GM18868 (cell line): ENCODE measurements around the gene ERGIC1.
"Not testable (repeated sequence)": the region's sequence is repeated elsewhere in the genome, so short reads cannot be mapped to it uniquely, and the experiment has no call there.

Experiments
- ATAC-seq: cut with Tn5 transposase; IDR thresholded peaks from one replicate; pipeline ENCODE4 v1.9.1; 2021; ENCODE audit warnings: mild to moderate bottlenecking, moderate library complexity; ENCODE audit not compliant: unreplicated experiment

ERGIC1 gene

DNA sequence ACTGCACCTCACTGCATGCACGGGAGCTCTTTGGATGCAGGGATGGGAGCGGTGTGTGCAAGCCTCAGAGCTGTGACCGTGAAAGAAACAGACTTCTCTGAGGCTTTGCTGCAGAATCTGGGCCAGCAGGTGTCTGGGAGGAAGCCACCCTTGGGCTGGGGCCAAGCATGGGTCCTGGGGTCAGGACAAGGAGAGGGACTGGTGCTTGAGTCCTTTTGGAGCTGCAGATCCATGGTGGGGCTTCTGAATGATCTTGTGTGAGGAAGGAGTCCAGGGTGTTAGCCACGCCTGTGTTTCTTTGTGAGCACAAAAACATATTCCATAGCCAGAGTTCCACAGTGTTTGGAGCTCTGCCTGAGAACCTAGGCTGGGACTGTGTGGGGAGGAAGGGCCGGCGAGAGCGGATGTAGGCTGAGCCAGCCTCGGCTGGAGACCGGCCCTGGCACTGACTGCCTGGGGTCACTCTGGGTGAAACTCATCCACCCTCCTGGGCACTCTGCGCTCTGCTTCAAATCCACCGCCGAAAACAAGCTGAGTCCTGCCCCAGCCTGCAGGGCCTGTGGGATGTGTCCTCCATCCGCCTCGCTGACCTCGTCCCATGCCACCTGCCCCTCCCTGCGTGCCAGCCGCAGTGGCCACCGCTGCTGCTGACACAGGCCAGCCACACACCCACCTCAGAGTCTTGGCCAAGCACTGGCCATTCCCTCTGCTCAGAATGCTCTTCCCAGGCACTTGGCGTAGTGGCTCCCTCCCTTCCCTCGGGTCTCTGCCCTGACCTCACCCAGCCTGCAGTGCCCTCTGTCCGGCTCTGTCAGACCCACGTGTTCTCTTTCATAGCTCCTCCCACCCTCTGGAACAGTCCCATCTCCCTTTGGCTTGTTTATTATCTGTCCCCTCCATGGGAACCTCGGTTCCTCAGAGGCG lies 26.7 kb downstream of the ERGIC1 start:
- ATAC-seq, result no peak

DNA sequence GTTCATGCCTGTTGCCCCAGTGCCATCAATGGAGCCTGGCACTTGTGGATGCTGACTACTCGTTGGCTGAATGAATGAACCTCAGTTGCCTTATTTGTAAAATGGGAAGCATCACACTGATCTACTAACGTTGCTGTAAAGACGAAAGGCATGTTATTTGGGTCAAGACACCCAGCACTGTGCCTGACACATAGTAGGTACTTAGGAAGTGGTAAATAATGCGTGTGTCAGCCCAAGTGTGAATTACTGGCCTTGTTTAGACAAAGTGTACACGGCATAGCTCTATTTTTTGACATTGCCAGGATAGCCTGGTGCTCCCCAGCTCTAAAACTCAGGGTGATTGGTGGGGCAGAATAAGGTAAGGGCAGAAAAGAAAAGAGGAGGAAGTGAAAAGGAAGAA lies 27.4 kb downstream of the ERGIC1 start:
- no peak for ATAC-seq

DNA sequence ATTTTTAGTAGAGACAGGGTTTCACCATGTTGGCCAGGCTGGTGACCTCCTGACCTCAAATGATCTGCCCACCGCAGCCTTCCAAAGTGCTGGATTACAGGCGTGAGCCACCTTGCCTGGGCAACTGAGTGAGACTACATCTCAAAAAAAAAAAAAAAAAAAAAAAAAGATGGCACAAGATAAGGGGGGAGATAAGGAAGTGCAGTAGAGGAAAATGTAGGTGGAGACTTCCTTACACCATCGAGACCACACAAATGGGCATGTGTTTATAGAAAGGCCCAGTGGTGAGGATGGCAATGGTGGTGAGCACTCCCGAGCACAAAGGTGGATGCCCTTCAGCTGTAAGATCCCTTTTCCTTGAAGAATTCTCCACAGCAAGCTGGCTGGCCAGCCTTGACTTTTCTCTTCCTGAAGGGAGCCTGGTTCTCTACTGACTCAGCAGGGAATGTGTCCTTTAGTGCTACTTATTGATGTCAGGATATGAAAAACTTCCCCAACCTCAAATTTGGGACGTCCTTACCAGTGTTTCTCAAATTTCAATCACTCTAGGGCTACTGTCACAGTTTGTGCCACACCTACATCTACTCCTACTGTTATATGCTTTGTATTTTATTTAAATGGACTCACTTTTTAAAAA lies 28.2 kb downstream of the ERGIC1 start:
- no peak for ATAC-seq

DNA sequence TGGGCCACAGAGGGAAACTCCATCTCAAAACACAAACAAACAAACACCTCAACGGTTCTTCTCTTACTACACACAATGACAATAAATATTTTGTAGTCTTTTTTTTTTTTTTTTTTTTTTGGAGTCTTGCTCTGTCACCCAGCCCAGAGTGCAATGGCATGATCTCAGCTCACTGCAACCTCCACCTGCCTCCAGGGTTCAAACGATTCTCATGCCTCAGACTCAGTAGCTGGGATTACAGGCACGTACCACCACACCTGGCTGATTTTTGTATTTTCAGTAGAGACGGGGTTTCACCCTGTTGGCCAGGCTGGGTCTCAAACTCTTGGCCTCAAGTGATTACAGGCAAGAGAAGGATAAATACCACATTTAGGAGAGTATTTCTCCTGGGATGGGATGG lies 30.1 kb downstream of the ERGIC1 start:
- ATAC-seq, result not testable (repeated sequence)

DNA sequence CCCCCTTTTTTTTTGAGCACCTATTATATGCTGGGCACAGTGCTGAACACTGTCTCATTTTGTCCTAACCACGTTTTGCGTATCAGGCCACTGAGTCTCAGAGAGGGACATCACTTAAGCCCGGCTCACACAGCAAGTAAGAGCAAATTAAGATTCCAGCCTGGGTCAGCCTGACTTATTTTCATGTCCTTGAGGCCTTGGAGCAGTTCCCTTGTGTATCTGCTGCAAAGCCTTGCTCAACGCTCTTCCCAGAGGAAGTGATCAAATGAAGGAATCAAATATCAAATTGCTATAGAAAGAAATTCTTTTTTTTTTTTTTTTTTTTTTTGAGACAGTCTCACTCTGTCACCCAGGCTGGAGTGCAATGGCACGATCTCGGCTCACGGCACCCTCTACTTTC lies 30.7 kb downstream of the ERGIC1 start:
- no peak for ATAC-seq

DNA sequence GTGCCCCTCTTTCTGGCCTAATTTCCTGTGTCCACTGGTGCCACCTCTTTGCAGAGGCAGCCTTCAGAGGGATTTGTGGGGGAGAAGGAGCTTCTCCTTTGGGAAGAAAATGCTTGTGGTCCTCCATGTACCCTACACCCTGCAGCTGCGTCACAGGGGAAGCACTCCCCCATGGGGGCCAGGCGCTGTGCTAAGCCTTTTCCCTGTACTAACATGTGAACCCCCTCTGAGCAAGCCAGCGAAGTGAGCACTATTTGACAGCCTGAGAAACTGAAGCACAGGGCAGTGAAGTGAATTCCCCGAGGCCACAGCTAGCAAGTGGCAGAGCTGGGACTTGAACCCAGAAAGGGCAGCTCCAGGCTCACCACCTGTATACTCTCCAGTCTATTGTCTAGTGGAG lies 32.3 kb downstream of the ERGIC1 start:
- no peak for ATAC-seq

DNA sequence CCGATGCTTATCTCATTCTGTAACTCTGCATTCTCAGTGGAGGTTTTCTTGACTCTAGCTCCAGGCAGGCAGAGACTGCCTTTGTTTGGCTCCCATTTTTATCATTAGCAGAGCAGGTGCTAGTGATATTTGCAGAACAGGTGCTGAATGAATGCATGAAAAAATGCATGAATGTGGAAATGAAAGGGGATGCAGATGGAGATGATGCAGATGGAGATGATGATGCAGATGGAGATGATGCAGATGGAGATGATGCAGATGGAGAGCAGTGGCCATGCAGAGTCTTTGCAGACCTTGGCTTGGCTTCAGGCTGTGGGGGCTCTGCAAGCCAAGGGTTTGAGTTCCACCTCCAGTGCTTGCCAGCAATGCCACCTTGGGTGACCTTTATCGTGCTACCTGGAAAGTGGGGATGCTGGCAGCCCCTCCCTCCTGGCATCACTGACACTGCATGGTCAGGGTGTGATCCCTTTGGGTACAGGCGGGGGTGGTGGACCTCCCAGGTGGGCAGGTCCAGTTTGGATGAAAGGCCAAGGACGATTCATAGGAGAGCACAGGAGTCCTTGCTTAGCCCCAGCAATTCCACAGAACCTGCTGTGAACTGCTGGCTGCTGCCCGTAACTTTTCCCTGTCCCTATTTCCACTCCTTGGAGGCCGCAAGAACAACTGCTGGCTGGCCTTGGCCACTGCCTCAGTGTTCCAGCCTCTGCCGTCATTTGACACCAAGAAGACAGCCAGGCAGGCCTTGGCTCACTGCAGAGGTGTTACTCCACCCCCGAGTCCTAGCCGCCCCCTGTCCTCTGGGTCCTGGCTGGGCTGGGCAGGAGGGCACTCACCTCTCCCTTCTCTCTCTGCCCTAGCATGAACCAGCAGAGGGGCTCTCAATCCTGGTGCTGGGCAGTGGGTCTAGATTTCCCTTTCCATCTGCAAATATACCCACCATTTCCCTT lies 33.0 kb downstream of the ERGIC1 start:
- no peak for ATAC-seq

DNA sequence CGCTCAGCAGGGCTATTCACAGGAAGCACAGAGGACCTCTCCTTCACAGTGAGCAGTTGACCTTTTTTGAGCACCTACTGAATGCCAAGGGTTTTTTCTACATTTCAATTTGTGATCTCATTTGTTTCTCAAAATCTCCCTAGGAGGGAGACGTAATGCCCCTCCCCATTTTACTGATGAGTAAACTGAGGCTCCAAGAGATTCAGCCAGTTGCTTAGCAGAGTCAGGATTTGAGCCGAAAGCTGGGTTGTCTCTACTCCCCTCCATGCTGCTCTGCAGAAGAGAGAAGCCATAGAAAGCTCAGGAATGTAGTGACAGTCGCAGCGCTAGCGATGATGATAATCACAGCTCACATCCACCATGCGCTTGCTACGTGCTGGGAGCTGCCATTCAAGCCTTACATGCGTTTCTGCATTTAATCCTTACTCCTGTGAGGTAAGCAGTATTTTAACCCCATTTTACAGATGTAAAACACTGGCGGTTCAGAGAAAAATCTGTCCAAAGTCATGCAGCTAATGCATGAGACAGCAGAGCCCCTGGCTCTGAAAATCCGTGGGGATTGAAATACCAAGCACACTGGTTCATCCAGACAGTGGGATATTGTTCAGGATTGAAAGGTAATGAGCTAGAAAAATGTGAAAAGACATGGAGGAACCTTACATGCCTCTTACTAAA lies 33.8 kb downstream of the ERGIC1 start:
- no peak for ATAC-seq

DNA sequence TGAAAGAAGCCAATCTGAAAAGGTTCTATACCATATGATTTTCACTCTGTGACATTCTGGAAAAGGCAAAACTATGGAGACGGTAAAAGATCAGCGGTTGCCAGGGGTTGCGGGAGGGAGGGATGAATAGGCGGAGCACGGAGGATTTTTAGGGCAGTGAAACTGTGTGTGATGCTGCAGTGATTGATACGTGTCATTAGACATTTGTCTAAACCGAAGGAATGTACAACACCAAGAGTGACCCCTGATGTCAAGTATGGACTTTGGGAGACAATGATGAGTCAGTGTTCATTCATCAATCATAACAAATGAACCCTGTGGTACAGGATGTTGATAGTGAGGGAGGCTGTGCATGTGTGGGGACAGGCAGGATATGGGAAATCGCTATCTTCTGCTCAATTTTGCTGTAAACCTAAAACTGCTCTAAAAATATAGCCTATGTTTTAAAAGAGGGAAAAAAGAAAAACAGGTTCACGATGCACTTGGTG lies 34.4 kb downstream of the ERGIC1 start:
- no peak for ATAC-seq

DNA sequence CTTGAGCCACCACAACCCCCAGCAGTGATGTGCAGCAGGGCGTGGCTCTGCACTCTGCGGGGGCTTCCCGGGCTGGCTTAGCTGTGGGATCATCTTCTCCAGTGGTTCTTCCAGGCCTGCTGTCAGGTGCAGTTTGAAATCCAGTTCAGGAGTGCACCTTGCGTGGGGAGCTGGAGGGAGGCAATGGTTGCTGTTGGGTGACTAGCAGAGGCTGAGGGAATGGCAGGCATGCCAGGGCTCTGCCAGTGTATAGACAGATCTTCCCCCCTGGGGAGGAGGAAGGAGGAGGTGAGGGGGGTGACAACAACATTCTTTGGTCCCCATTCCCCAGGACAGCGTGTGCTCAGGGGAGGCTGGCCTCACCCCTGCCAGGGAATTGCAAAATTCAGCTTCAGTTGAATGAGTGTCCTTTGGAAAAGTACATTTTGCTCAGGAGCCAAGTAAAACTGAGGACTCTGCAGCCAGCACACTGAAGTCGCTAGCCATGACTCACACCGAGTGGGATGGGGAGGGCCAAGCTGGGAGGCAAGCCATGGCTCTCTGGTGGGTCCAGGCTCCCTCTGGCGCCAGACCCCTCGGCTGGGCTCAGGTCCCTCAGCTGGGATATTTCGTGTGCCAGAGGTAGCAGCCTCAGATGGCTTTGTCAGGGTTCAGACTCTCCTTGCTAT lies 35.0 kb downstream of the ERGIC1 start:
- ATAC-seq, result no peak

DNA sequence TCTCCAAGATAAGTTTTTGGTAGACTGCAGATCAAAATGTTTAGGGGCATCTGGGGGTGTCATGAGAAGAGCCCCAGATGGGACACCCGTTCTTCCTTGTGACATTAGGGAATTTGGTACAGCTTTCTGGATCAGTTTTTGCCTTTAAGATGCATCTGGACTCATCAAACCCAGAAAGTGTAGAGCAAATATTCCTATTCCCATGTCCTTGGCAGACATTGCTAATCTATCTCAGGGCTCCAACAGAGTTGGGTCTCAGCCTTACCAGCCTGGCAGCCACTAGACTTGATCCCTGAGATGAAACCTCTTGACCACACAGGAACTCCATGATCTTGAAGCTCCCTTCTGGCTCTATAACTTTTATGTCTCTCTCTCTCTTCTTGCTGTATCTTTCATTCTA lies 35.6 kb downstream of the ERGIC1 start:
- no peak for ATAC-seq

DNA sequence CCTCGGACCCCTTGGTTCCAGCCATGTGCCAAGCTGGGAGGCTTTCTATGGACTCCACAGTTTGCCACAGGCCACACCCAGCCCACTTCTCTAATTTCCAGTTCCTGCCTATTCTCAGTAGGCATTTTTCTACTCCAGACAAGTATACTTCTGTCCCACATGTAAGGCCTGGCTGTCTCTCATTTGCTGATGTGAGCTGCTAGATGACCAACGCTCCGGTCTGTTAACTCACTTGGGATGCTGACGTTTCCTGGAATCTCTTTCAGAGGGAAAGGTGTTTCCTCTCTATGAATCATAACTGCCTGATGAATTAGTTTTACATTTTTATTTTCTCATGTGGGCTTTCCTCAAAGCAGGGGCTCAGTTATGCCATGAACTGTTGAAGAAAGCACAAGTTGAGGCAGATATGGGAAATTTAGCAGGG lies 36.3 kb downstream of the ERGIC1 start:
- ATAC-seq, result no peak

DNA sequence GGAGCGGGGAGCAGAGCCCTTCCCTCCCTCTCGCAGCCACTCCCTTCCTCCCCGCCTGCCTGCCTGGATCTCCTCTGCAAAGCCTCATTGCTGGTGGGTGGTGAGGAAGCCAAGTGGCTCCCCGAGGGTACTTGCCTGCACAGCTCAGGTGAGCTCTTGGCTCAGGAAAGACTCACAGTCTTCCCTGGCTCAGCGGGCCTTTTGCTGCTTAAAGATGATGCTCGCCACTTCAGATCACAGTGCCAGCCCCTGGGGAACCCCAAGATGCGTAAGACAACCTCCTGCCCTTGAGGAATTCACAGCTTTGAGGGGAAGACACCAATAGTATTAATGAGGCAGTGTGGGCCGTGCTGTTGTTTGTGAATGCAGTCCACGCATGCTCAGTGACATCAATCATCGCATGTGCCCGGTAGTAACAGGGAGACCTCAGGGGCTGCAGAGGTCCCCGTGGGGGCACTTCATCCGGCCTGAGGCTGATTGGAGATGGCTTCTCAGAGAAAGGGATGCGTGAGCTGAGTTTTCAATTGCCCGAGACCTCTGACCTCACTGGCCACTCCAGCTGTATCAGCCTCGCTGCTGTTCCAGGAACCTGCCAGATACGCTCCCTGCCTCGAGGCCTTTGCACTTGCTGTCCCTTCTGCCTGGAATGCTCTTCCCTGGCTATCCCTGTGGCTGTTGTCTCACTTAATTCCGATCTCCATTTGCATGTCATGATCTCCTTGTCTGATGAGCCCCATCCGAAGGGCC lies 36.8 kb downstream of the ERGIC1 start:
- no peak for ATAC-seq

DNA sequence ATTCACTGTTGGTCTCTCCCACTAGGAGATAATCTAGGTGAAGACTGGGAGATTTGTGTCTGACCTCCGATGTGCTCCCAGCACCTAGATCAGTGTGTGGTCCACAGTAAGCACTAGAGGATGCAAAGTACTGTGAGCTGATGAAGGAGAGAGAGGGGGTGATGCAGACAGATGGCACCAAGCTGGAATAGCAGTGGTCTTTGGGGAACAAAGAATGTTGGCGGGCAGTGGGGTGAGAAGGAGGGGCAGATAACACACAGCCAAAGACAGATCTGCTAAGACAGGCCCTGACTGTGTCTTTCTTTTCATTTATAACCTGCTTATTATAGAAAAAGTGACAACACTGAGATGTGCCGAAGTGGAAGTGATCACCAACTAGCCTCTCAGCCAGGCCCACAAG lies 37.5 kb downstream of the ERGIC1 start:
- ATAC-seq, result no peak

DNA sequence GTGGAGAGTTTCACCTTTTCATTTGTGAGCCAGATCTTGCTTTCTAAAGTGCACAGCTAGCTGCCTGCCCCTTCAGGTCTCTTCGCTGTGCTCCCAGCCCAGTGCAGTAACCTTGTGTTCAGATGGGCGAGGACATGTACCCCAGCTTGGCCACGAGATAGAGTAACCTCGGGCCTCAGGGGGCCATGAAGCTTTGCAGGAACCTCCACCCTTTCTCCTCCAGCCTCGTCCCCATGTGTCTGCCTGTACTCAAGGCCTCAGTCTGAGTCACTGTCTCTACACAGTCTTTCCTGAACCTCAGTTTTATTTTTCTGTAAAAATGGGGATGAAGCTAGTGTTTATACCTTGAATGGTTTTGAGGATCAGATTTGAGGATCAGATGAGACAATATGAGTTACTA lies 37.9 kb downstream of the ERGIC1 start:
- no peak for ATAC-seq

DNA sequence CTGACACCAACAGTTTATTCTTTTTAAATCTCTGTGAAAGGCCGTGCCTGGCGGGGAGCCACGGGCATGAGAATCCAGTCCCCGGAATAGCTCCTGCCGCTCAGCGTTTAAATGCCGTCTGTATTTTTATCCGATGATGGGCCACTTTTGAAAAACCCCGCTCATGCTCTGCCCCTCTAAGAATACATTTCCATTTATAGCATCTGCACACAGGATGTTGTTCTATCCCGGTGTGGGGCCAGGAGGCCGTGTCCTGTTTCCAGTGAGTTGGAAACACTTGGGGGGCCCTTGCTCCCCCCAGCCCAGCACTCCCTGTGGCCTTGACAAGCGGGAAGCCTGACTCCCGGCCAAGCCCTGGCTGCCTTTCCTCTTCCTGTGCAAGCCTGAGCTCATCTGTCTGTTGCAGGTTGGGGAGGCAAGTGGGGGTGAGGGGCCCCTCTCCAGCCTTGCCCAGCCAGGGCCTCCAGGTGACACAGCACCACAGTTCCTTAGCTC lies 39.0 kb downstream of the ERGIC1 start:
- ATAC-seq, result no peak

DNA sequence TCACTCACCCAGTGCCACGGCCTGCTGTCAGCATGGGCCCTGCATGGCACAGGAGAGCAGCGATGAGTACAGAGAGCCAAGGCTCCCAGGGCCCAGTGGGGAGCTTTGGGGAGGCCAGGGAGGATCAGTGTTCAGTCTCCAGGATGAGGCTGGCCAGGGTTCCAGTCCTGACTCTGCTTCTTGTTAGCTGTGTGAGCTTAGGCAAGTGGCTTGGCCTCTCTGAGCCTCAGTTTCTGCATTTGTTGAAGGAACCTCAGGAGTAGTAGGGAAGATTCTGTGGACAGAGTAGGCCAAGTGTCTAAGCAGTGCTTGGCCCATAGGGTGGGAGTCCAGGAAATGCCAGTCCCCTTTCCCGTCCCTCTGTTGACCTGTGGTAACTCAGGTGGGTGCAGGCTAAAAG lies 39.5 kb downstream of the ERGIC1 start:
- ATAC-seq, result no peak

DNA sequence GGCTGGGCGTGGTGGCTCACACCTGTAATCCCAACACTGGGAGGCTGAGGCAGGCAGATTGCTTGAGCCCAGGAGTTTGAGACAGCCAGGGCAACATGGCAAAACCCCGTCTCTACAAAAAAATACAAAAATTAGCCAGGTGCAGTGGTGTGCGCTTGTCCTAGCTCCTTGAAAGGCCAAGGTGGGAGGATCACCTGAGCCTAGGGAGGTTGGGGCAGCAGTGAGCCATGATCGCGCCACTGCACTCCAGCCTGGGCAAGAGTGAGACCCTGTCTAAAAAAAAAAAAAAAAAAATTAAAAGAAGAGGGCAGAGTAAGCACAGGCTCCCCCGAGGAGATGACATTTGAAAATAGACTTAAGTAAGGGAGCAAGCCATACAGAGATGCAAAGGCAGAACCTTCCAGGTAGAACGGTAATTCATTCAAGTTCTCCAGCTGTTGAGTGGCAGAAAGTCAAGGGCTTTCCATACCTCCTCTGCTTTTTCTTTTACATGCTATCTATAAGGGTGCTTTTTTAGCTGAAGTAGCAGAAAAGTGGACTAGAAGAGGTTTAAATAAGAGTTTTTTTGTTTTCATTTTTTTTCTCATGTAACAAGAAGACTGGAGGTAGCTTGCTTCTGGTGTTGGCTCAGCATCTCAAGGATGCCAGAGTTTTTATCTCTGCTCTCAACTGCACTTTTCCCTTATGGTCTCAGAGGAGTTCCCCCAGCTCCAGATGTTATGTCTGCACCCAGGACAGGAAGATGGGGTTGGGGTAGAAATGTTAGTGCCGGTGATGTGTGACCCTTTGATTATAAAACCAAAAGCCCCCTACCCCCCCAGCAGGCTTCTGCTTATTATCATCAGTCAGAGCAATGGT lies 40.8 kb downstream of the ERGIC1 start:
- ATAC-seq, result no peak
